ENCODE measurements around the gene UBR2.
"Not testable (repeated sequence)": the region's sequence is repeated elsewhere in the genome, so short reads cannot be mapped to it uniquely, and the experiment has no call there.

UBR2 gene

GRCh38 chr6:42604699-42605098 is 40.9 kb downstream of the UBR2 start:
- not testable (repeated sequence) for H3K4me3 ChIP-seq (ENCODE audit: low read depth, low read length); DNase-seq (ENCODE audit: low read depth)

GRCh38 chr6:42610416-42610815 is 46.6 kb downstream of the UBR2 start:
- DNase-seq (ENCODE audit: low read depth) = no peak

GRCh38 chr6:42615518-42615917 is 51.7 kb downstream of the UBR2 start:
- H3K4me3 ChIP-seq (ENCODE audit: low read depth, low read length) = no peak overlapping the region
- no peak for DNase-seq (ENCODE audit: low read depth)

More at GRCh38 chr6:42610416-42610815, 46.6 kb downstream of the UBR2 start:
- H3K4me3 ChIP-seq (ENCODE audit: low read depth, low read length) = no peak overlapping the region

GRCh38 chr6:42616716-42617115 is 52.9 kb downstream of the UBR2 start:
- H3K4me3 ChIP-seq (ENCODE audit: low read depth, low read length) = no peak overlapping the region
- DNase-seq (ENCODE audit: low read depth) = no peak

GRCh38 chr6:42618105-42618504 is 54.3 kb downstream of the UBR2 start:
- no peak for DNase-seq (ENCODE audit: low read depth)
- H3K4me3 ChIP-seq (ENCODE audit: low read depth, low read length) = no peak overlapping the region

- no peak for DNase-seq (ENCODE audit: low read depth)
These were observed 54.9 kb downstream of the UBR2 start for GRCh38 chr6:42618686-42619085.

GRCh38 chr6:42619963-42620362 is 56.1 kb downstream of the UBR2 start:
- DNase-seq (ENCODE audit: low read depth) = no peak
- no peak overlapping the region for H3K4me3 ChIP-seq (ENCODE audit: low read depth, low read length)

More at GRCh38 chr6:42618686-42619085, 54.9 kb downstream of the UBR2 start:
- no peak overlapping the region for H3K4me3 ChIP-seq (ENCODE audit: low read depth, low read length)

- DNase-seq (ENCODE audit: low read depth) = no peak
- no peak overlapping the region for H3K4me3 ChIP-seq (ENCODE audit: low read depth, low read length)
These were observed 60.8 kb downstream of the UBR2 start for GRCh38 chr6:42624601-42625000.

GRCh38 chr6:42627044-42627443 is 63.2 kb downstream of the UBR2 start:
- H3K4me3 ChIP-seq (ENCODE audit: low read depth, low read length) = no peak overlapping the region
- DNase-seq (ENCODE audit: low read depth) = no peak

GRCh38 chr6:42627674-42628073 is 63.8 kb downstream of the UBR2 start:
- no peak overlapping the region for H3K4me3 ChIP-seq (ENCODE audit: low read depth, low read length)
- no peak for DNase-seq (ENCODE audit: low read depth)

GRCh38 chr6:42628604-42629003 is 64.8 kb downstream of the UBR2 start:
- no peak for DNase-seq (ENCODE audit: low read depth)

GRCh38 chr6:42629845-42630244 is 66.0 kb downstream of the UBR2 start:
- H3K4me3 ChIP-seq (ENCODE audit: low read depth, low read length) = no peak overlapping the region
- DNase-seq (ENCODE audit: low read depth) = no peak

More at GRCh38 chr6:42628604-42629003, 64.8 kb downstream of the UBR2 start:
- no peak overlapping the region for H3K4me3 ChIP-seq (ENCODE audit: low read depth, low read length)

GRCh38 chr6:42637681-42638080 is 73.9 kb downstream of the UBR2 start:
- no peak overlapping the region for H3K4me3 ChIP-seq (ENCODE audit: low read depth, low read length)
- DNase-seq (ENCODE audit: low read depth) = no peak

- DNase-seq (ENCODE audit: low read depth) = no peak
- no peak overlapping the region for H3K4me3 ChIP-seq (ENCODE audit: low read depth, low read length)
These were observed 79.0 kb downstream of the UBR2 start for GRCh38 chr6:42642794-42643193.

GRCh38 chr6:42644211-42644610 is 80.4 kb downstream of the UBR2 start:
- no peak overlapping the region for H3K4me3 ChIP-seq (ENCODE audit: low read depth, low read length)
- no peak for DNase-seq (ENCODE audit: low read depth)

- no peak for DNase-seq (ENCODE audit: low read depth)
- no peak overlapping the region for H3K4me3 ChIP-seq (ENCODE audit: low read depth, low read length)
These were observed 88.4 kb downstream of the UBR2 start for GRCh38 chr6:42652024-42652746.

- no peak overlapping the region for H3K4me3 ChIP-seq (ENCODE audit: low read depth, low read length)
These were observed 90.0 kb downstream of the UBR2 start for GRCh38 chr6:42653851-42654250.

GRCh38 chr6:42659806-42660205 is 96.0 kb downstream of the UBR2 start:
- no peak for DNase-seq (ENCODE audit: low read depth)

More at GRCh38 chr6:42653851-42654250, 90.0 kb downstream of the UBR2 start:
- DNase-seq (ENCODE audit: low read depth) = no peak

GRCh38 chr6:42661540-42662153 is 97.8 kb downstream of the UBR2 start:
- peak; percentile 10 for DNase-seq (ENCODE audit: low read depth)
- no peak overlapping the region for H3K4me3 ChIP-seq (ENCODE audit: low read depth, low read length)

More at GRCh38 chr6:42659806-42660205, 96.0 kb downstream of the UBR2 start:
- no peak overlapping the region for H3K4me3 ChIP-seq (ENCODE audit: low read depth, low read length)

- H3K4me3 ChIP-seq (ENCODE audit: low read depth, low read length) = no peak overlapping the region
- DNase-seq (ENCODE audit: low read depth) = no peak
These were observed 100.9 kb downstream of the UBR2 start for GRCh38 chr6:42664718-42665117.

GRCh38 chr6:42674368-42674767 is 110.5 kb downstream of the UBR2 start:
- not testable (repeated sequence) for H3K4me3 ChIP-seq (ENCODE audit: low read depth, low read length); DNase-seq (ENCODE audit: low read depth)
